ENCODE measurements around the gene AP4B1.

AP4B1 gene

DNA sequence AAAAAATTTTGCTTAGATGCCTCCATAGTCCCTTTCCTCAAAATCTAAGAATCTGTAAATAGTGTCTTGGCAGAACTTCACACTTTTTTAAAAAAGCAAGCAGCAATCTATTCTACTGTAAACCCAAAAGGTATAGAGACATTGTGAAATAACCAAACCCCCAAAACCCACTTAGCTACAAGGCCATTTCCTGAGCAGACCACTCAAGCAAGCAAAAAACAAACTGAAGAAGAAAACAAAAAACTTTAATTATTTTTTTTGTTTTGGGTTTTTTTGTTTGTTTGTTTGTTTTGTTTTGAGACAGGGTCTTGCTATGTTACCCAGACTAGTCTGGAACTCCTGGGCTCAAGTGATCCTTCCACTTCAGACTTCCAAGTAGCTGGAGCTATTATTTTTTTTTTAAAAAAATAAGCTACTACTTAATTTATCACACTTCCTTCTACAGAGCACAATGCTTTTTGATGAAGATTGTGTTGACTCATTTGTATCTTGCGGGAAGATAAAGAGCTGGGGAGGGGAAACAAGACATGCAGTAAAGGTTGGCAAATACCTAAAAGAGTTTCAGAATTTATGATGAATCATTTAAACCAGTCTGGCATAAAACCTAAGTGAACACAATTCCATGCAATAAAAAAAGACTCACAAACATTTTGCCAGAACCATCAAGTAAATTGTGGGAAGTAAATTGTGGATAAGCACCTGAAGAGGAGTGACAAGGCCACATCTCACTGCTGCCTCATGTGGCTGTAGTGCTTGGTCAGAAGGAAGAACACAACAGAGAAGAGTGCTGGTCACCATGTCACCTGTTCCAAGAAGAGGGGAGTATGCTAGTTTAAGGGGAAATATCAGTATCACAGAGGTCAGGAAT, 30.4 kb downstream of the AP4B1 start (continued):
- TF ChIP-seq, protein P1, sequence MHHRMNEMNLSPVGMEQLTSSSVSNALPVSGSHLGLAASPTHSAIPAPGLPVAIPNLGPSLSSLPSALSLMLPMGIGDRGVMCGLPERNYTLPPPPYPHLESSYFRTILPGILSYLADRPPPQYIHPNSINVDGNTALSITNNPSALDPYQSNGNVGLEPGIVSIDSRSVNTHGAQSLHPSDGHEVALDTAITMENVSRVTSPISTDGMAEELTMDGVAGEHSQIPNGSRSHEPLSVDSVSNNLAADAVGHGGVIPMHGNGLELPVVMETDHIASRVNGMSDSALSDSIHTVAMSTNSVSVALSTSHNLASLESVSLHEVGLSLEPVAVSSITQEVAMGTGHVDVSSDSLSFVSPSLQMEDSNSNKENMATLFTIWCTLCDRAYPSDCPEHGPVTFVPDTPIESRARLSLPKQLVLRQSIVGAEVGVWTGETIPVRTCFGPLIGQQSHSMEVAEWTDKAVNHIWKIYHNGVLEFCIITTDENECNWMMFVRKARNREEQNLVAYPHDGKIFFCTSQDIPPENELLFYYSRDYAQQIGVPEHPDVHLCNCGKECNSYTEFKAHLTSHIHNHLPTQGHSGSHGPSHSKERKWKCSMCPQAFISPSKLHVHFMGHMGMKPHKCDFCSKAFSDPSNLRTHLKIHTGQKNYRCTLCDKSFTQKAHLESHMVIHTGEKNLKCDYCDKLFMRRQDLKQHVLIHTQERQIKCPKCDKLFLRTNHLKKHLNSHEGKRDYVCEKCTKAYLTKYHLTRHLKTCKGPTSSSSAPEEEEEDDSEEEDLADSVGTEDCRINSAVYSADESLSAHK (tag by site-specific recombination; IDR thresholded peaks at IDR 0.05): no peak

DNA sequence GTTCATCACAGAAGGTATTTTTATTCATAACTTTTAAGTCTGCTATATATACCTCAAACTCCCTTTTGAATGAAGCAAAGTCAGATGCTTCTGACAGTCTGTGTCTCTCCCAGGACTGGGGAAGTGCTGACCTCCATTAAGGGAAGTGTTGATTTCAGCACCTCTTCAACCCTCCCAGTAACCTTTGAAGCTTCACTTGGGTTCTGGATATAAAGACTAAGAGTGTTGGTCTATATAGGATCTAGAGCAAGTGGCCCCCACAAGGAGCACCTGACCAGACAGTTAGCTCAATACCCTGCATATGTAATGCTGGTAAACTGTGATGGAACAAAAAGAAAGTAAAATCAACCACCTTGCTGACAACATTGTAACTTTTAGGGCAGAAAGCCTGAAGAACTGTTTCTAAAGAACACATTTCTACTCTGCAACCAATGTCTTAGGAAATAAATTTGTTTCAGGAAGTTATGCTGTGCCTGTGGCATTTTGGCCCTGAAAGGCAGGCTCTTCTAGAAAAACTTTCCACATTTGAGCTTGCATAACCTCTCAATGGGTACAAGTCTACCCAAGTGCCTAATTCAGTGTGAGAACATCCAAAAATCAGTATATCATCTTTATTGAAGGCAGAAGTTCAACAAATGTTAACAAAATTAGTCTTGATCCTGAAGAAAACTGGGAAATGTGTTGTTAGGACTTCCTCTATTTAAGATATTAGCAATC, 32.2 kb downstream of the AP4B1 start:
- ChIA-PET POLR2A (no interaction called here), CTCF (no interaction called here)
- H3K4me3 ChIP-seq (ENCODE audit: low read depth, low read length): no peak overlapping the region
- H3K9me3 ChIP-seq (ENCODE audit: control insufficient read depth, insufficient read depth, low read depth, low read length): no peaks in the 10 kb centered on the region
- no peaks in the 10 kb centered on the region for H3K4me1 ChIP-seq (ENCODE audit: control insufficient read depth, insufficient read depth, low read length)
- no peak overlapping the region for H3K27ac ChIP-seq (ENCODE audit: extremely low read depth, low read depth, low read length)
- H3K36me3 ChIP-seq (ENCODE audit: control insufficient read depth in 2 of 2, insufficient read depth in 1 of 2, low read length in 2 of 2): no peaks in the 10 kb centered on the region
- TF ChIP-seq ZIC2 (tag by site-specific recombination; IDR thresholded peaks at IDR 0.05): no peak
- TF ChIP-seq, protein P2, sequence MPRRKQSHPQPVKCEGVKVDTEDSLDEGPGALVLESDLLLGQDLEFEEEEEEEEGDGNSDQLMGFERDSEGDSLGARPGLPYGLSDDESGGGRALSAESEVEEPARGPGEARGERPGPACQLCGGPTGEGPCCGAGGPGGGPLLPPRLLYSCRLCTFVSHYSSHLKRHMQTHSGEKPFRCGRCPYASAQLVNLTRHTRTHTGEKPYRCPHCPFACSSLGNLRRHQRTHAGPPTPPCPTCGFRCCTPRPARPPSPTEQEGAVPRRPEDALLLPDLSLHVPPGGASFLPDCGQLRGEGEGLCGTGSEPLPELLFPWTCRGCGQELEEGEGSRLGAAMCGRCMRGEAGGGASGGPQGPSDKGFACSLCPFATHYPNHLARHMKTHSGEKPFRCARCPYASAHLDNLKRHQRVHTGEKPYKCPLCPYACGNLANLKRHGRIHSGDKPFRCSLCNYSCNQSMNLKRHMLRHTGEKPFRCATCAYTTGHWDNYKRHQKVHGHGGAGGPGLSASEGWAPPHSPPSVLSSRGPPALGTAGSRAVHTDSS (tag by site-specific recombination; IDR thresholded peaks at IDR 0.05): no peak
- no peak for TF ChIP-seq ZNF791 (tag by site-specific recombination; IDR thresholded peaks at IDR 0.05)
- no peak for TF ChIP-seq ZNF24 (tag by site-specific recombination; IDR thresholded peaks at IDR 0.05)
- TF ChIP-seq FEZF1 (tag by site-specific recombination; IDR thresholded peaks at IDR 0.05): no peak
- no peak for TF ChIP-seq ZNF677 (tag by site-specific recombination; IDR thresholded peaks at IDR 0.05)
- TF ChIP-seq, protein P3, sequence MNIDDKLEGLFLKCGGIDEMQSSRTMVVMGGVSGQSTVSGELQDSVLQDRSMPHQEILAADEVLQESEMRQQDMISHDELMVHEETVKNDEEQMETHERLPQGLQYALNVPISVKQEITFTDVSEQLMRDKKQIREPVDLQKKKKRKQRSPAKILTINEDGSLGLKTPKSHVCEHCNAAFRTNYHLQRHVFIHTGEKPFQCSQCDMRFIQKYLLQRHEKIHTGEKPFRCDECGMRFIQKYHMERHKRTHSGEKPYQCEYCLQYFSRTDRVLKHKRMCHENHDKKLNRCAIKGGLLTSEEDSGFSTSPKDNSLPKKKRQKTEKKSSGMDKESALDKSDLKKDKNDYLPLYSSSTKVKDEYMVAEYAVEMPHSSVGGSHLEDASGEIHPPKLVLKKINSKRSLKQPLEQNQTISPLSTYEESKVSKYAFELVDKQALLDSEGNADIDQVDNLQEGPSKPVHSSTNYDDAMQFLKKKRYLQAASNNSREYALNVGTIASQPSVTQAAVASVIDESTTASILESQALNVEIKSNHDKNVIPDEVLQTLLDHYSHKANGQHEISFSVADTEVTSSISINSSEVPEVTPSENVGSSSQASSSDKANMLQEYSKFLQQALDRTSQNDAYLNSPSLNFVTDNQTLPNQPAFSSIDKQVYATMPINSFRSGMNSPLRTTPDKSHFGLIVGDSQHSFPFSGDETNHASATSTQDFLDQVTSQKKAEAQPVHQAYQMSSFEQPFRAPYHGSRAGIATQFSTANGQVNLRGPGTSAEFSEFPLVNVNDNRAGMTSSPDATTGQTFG (tag by site-specific recombination; IDR thresholded peaks at IDR 0.05; ENCODE audit: borderline replicate concordance): no peak

DNA sequence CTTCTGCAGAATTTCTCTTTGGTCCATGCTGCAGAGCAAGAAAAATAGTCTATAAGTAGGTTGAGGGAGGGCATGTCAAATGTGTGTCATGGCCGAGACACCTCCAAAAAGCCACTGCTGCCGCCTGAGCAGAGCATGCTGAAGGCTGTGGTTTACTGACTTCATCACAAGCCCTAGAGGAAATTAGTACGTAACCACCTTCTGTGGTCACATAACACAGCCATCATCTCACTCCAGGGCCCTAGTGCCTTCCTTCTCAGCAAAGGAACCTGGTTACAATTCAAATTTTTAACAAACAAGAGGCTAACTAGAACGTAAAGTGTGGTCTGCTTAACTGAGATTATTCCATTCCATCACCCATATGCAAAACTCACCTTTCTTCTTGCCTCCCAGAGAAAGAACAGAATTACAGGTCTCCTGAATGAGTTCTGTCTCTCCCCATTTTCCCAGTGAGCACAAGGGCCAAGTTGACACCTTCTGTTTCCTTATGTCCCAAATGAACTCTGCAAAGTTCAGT, 32.9 kb downstream of the AP4B1 start, which contains the start of gene PTPN22:
Gene PTPN22, minus strand, starts transcription at position 116 of the 517 bp plus-strand sequence.
- no peak within 1 kb of the TSS for H3K4me3 ChIP-seq (ENCODE audit: low read depth, low read length)
- POLR2A ChIA-PET: no interaction called here
- H3K4me1 ChIP-seq (ENCODE audit: control insufficient read depth, insufficient read depth, low read length): no peaks in the 10 kb centered on the region
- no peaks in the 10 kb centered on the region for H3K9me3 ChIP-seq (ENCODE audit: control insufficient read depth, insufficient read depth, low read depth, low read length)
- CTCF ChIA-PET: no interaction called here
- H3K27ac ChIP-seq (ENCODE audit: extremely low read depth, low read depth, low read length): no peak within 1 kb of the TSS
- H3K36me3 ChIP-seq (ENCODE audit: control insufficient read depth in 2 of 2, insufficient read depth in 1 of 2, low read length in 2 of 2): no peaks in the 10 kb centered on the region
- TF ChIP-seq, protein P4, sequence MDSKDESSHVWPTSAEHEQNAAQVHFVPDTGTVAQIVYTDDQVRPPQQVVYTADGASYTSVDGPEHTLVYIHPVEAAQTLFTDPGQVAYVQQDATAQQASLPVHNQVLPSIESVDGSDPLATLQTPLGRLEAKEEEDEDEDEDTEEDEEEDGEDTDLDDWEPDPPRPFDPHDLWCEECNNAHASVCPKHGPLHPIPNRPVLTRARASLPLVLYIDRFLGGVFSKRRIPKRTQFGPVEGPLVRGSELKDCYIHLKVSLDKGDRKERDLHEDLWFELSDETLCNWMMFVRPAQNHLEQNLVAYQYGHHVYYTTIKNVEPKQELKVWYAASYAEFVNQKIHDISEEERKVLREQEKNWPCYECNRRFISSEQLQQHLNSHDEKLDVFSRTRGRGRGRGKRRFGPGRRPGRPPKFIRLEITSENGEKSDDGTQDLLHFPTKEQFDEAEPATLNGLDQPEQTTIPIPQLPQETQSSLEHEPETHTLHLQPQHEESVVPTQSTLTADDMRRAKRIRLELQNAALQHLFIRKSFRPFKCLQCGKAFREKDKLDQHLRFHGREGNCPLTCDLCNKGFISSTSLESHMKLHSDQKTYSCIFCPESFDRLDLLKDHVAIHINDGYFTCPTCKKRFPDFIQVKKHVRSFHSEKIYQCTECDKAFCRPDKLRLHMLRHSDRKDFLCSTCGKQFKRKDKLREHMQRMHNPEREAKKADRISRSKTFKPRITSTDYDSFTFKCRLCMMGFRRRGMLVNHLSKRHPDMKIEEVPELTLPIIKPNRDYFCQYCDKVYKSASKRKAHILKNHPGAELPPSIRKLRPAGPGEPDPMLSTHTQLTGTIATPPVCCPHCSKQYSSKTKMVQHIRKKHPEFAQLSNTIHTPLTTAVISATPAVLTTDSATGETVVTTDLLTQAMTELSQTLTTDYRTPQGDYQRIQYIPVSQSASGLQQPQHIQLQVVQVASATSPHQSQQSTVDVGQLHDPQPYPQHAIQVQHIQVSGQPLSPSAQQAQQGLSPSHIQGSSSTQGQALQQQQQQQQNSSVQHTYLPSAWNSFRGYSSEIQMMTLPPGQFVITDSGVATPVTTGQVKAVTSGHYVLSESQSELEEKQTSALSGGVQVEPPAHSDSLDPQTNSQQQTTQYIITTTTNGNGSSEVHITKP (tag by site-specific recombination; IDR thresholded peaks at IDR 0.05): peak; percentile 49; the same call in 1 of the 2 replicates
- no peak for TF ChIP-seq ZBTB7A (tag by site-specific recombination; IDR thresholded peaks at IDR 0.05; ENCODE audit: low read depth)
